GM08714 (cell line): ENCODE results near the gene CHRNA4.

Experiments
- H3K4me3 ChIP-seq: fragments of 200-500 bp; sonication (Bioruptor generic); 2 replicates; pipeline ENCODE4 v1.5.1; 2014; ENCODE audit warnings: mild to moderate bottlenecking, low read length, inconsistent platforms
- ZNF274 ChIP-seq: IDR thresholded peaks from 2 replicates; pipeline ENCODE4 v1.6.1; 2012; ENCODE audit warnings: mild to moderate bottlenecking, low read depth, low read length

The CHRNA4 gene

DNA sequence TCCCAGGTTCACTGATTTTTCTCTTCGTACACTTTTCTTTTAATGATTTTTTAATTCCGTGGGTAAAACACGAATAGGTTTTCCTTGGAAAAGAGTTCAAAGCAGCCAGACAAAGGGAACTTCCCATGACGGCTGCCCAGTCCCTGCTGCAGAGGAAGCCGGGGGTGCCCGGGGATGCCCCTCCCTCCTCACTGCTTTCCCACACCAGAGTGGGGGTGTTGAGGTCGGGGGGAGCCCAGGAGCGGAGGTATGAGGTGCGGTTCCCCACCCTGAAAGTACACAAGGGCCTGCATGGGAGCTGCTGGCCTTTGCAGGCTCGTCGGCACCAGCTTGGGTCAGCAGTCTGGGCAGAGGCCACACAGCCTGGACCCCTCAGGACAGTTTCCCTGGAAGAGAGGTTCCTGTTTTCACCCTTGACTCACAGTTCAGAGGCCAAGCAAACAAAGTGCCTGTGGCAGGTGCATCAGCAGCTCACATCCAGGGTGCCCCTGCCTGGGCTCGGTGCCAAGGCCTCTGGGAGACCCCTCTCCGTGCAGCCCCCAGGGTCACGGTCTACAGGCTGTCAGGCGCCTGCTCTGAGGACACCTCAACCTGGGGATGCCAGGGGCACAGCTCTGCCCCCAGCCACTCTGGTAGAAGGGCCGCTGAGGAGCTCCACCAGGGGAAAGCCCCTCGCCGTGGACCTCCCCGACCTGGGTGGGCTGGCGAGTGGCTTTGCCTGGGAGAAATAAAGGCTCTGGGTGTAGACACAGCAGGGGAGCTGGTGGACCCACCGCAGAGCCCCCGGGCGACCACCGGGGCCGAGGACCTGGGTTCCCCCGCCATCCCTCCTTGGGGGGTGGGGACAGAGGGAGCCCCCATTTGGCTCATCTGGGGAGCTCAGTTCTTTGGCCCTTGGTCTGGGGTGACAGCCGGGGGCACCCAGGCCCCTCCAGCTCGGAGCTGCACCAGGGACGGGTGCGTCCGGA is 15.4 kb upstream of the CHRNA4 start:
- no peak overlapping the region for H3K4me3 ChIP-seq
- no peak for TF ChIP-seq ZNF274

DNA sequence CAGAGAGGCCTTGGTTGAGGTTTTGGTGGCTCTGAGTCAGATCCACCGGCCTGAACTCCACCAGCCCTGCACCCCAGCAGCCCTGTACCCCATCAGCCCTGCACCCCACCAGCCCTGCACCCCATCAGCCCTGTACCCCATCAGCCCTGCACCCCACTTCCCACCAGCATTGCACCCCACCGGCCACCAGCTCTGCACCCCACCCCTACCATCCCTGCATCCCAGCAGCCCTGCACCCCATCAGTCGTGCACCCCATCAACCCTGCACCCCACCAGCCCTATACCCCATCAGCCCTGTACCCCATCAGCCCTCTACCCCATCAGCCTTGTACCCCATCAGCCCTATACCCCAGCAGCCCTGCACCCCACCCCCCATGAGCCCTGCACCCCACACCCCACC is 14.3 kb upstream of the CHRNA4 start:
- H3K4me3 ChIP-seq, result no peak overlapping the region
- TF ChIP-seq ZNF274, result no peak

DNA sequence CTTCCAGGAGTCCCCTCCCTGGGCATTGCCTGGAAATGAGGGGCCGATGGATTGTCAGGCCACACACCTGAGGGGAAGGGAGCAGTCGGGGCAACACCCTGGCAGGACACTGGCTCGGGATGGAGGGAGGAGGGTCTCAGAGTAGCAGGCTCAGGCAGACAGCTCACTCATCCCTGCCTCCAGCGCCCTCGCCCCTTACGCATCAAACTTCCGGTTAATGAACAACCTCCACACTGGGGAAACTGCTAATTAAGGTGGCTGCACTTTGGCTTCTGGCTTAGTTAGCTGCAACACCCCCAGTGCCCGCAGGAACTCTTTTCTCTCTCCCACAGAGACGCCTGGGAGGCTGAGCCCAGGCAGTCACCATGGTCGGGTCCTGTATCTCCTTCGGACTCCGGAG is 13.4 kb upstream of the CHRNA4 start:
- no peak for TF ChIP-seq ZNF274
- H3K4me3 ChIP-seq, result no peak overlapping the region

DNA sequence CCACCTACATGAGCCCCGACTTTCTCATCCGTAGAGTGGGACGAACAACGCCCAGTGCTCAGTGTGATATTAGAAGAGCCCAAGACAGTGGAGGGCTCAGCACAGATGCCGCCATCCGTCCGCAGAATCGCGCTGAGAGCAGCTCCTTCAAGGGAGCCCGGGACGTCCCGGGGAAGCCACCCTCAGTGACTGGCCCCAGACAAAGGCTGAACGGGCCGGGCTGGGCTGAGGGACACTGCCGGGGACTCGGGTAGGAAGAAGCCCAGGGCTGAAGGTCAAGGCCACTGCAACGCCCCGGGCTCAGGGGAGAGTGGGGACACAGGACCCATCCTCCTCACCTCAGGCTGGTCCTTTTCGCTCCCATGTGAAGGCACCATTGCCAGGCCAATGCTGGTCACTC is 12.8 kb upstream of the CHRNA4 start:
- no peak overlapping the region for H3K4me3 ChIP-seq
- TF ChIP-seq ZNF274, result no peak

DNA sequence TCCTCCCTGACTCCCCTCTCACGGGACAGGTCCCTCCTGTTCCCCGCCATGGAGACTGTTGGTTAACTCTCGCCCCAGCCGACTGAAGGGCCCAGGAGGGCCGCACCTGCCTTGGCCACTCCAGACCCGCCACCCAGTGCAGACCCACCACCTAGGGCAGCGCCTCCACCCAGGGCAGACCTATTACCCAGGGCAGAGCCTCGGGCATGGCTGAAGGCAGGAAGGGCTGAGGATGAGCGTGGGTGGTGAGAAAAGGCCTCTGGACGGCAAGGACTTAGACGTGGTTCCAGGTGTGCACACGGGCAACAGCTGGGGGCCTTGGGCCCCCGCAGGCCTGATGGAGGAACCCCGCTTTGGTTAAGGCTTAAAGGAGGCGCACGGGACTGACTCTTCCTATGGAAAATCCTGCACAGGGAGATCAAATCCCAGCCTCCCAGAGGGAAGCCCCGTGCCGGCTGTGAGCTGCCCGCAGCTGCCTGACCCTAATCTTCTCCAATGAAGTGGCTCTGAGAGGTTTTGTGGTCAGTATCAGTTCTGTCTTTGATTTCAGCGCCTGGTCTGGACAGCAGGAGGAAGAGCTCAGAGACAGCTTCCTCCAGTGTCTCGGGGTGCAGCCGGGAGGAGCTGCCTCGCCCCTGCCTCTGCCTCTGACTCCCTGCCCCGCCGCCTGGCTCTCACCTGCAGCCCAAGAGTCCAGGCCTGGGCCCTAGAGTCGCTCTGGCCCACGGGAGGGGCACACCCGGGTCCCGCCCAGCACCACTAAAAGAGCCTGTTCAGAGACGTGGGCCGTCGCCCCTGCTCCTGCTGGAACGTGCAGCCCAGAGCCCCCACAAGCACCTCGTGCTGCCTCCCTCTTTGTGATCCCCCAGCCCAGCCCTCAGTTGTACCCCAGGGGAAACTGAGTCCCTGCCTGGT is 12.1 kb upstream of the CHRNA4 start:
- H3K4me3 ChIP-seq, result no peak overlapping the region
- no peak for TF ChIP-seq ZNF274

DNA sequence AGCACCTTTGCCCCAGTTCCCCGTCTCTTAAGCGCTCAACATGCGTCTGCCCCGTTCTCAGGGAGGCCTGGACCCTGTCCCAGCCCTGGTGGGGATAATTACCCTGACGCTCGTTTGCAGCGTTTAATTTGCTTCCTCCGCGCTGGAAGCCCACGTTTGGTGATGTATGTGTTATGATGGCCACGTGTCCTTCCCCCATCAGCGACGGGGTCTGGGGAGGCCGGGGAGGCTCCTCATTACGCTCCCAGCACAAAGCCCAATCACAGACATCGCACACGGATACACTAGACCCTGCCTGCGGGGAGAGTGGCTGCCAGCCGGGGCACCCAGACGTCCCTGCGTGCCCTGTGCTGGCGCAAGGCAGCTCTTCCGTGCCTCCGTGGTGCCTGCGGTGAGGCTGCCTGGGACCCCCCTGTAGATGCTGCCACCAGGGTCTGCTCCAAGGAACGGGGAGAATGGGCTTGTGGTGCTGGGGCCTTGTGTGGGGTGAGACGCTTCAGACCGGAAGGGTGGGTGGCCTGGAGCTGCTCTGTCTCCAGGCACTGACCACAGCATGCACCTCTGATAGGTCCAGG is 10.2 kb upstream of the CHRNA4 start:
- H3K4me3 ChIP-seq, result no peak overlapping the region
- TF ChIP-seq ZNF274, result no peak

DNA sequence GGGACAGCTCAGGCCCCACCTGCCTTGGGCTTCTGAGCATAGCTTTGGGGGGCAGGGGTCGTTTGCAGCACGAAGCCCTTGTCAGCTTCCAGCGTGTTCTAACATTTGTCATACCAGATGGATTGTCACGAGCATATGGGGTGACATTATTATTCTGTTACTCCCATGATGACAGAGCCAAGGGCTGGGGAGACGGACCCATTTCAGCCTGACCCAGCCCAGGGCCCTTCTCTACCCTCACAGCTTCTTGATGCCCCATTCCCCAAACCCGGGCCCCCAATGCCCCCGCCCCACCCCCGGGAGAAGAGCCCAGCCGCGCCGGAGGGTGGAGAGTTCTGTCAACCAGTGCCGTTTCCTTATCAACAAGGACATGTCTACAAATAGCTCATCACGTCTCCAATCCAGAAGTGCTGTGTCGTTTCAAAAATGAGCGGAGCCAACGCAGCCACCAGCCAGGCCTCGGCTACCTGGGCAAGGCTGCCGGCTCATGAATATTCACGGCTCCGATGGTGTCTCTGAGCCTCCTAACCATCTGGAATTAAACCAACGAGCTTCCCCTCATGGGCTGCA is 9.6 kb upstream of the CHRNA4 start:
- no peak for TF ChIP-seq ZNF274
- H3K4me3 ChIP-seq, result no peak overlapping the region

DNA sequence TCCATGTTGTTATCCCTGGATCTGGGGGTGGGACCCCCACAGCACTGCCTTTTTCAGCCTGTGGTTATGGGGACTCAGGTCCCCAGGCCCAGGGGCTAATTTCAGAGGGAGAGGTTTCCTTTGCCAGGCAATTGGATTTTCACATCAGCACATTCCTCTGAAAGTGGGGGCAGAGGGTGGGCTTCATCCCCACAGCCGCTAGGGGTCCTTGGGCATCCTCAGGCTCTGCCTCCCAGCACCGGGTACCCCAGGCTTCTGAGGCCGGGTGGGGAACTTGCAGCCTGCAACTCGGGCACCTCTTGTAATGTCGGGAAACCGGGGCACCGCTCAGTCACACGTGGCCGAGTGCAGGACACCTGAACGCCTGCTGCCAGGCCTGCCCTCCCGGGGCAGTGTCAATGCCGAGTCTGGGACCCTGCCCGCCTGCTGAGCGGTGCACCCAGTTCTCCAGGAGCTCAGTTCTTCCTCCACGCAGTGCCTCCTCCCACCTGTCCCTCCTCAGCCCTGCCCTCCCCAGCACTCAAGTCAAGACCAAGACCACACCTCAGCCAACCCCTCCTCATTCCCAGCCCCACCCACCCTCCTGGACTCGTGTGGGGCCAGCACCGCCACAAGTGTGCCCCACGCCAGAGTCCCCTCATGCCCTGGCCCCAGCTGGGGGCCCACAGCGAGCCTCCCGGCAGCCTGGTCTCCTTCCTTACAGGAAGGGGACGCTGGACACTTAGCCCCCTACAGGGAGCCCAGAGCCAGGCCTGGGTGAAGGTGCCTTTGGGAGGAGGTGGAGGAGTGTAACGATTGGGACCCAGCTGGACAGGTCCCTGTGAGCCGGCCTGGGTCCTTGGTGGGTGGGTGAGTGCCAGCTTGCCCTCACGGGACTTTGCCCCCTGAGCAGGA is 8.8 kb upstream of the CHRNA4 start:
- TF ChIP-seq ZNF274, result no peak
- H3K4me3 ChIP-seq, result no peak overlapping the region

DNA sequence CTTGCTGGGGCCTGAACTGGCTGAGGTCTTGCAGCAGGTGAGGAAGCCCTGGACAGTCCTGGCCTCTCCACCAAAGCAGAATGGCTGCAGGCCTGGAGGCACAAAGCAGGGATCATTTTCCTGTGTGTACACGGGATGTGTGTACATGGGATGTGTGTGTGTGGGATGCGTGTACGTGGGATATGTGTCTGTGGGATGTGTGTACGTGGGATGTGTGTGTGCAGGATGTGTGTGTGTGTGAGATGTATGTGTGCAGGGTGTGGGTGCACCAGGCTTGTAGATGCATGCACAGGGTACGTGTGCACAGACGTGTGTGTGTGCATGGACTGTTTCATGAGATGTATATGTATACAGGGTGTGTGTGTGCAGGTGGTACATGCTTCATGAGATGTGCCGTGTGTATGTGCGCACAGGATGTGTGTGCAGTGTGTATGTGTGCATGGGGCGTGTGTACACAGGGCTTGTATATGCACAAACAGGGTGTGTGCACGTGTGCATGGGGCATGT is 7.9 kb upstream of the CHRNA4 start:
- no peak for TF ChIP-seq ZNF274
- no peak overlapping the region for H3K4me3 ChIP-seq

DNA sequence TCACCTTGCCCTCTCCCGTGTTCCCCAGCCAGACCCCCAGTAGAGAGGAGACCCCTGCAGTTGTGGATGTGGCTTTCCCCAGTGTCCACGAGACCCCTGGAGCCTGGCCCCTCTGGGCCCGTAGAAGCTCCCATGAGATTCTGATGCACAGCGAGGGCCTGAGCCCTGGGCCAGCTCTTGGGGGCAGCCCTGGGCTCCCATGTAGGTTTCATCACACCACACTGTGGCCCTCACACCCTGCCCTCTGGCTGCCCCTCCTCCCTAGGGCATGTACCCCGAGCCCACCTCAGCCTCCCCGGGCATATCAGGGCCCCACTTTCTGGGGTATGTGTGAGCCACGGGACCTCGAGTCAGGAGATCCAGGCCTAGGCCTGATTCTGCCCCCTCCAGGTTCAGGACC is 7.0 kb upstream of the CHRNA4 start:
- TF ChIP-seq ZNF274, result no peak
- H3K4me3 ChIP-seq, result no peak overlapping the region

DNA sequence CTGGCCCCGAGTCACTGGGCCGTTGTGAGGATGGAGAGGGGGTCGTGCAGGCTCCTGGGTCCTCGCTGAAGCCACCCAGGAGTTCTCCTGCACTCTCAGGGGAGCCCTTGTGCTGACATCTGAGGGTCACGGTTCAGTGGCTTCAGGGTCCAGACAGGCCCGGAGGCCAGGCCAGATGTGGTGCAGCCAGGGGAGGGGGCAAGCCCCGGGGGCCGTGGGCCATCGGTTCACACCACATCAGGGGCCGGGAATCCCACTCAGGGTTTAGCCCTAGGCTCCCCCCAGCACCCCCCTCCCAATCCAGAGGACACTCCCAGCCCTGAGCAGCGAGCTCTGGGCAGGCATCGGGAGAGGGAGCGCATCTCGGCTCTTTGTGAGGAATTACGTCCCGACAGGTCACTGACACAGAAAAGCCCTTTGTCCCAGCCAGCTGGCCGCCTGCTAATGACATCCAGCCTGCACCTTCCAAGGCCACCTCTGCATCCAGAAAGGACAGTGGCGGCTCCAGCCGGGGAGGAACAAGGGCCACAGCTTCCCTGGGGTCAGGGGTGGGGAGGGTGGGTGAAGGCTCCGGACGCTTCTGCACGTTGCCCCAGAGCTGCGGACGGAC is 6.4 kb upstream of the CHRNA4 start:
- no peak overlapping the region for H3K4me3 ChIP-seq
- TF ChIP-seq ZNF274, result no peak
